A673 (cell line): ENCODE data around the gene INHBB. TPM values are rescaled to one million over a fixed set of nuclear protein-coding genes. Genes with fewer than 3 reads are reported as not detected.

ENCODE experiments used
- BruUV-seq: library from RNA; stranded (reverse); fragments of 400-500 nt; replicated peaks from 2 replicates; lab custom pipeline; 2021; lab: Mats Ljungman, UMichigan
- CTCF ChIA-PET: fragments of 300-600 bp; sonication (Branson Sonifier 250); formaldehyde crosslinking; loops from one replicate; lab custom pipeline; 2022; ENCODE audit warnings: antibody characterized with exemption; lab: Charles Lee
- POLR2A ChIA-PET: fragments of 300-600 bp; sonication (Branson Sonifier 250); formaldehyde crosslinking; loops from one replicate; lab custom pipeline; 2022; ENCODE audit warnings: antibody characterized with exemption; ENCODE audit not compliant: low non-redundant PET; lab: Charles Lee
- DNase-seq: peaks from one replicate; pipeline ENCODE4 v3.0.0-alpha.2; 2015; ENCODE audit warnings: low spot score
- H3K27ac ChIP-seq: fragments of 200-600 bp; sonication (generic); 2 replicates; pipeline ENCODE4 v1.5.1; 2016; ENCODE audit warnings: mixed run types, low read depth, mild to moderate bottlenecking, mixed read lengths, antibody characterized with exemption, low read length; ENCODE audit not compliant: poor library complexity, severe bottlenecking
- H3K27me3 ChIP-seq: fragments of 200-600 bp; sonication (generic); replicated peaks from 2 replicates; pipeline ENCODE4 v1.6.1; 2017; ENCODE audit warnings: mixed run types, low read depth, mild to moderate bottlenecking, mixed read lengths, antibody characterized with exemption, low read length; ENCODE audit not compliant: insufficient read depth, poor library complexity
- H3K36me3 ChIP-seq: fragments of 200-600 bp; sonication (generic); 2 replicates; pipeline ENCODE4 v1.6.1; 2016; ENCODE audit warnings: mixed run types, mild to moderate bottlenecking, mixed read lengths, antibody characterized with exemption, low read length; ENCODE audit not compliant: insufficient read depth, poor library complexity, severe bottlenecking
- H3K4me1 ChIP-seq: fragments of 200-600 bp; sonication (generic); 2 replicates; pipeline ENCODE4 v1.6.1; 2017; ENCODE audit warnings: mixed run types, mild to moderate bottlenecking, mixed read lengths, antibody characterized with exemption, low read length; ENCODE audit not compliant: insufficient read depth, poor library complexity, severe bottlenecking
- H3K4me3 ChIP-seq: fragments of 200-600 bp; sonication (generic); 2 replicates; pipeline ENCODE4 v1.5.1; 2016; ENCODE audit warnings: low read depth, mixed run types, mild to moderate bottlenecking, mixed read lengths, low read length; ENCODE audit not compliant: poor library complexity, severe bottlenecking
- H3K9me3 ChIP-seq: fragments of 200-600 bp; sonication (generic); 2 replicates; pipeline ENCODE4 v1.6.1; 2016; ENCODE audit warnings: mixed run types, low read depth, mild to moderate bottlenecking, mixed read lengths, antibody characterized with exemption, low read length; ENCODE audit not compliant: poor library complexity, severe bottlenecking
- CTCF ChIP-seq: fragments of 300-800, 200-600 bp; sonication (generic); conservative IDR thresholded peaks from 2 replicates; pipeline ENCODE4 v1.5.1; 2017; ENCODE audit warnings: low read depth, mild to moderate bottlenecking, antibody characterized with exemption, low read length, moderate library complexity, mixed read lengths
- EZH2 ChIP-seq: fragments of 200-600 bp; sonication (generic); IDR thresholded peaks from 2 replicates; pipeline ENCODE4 v1.6.1; 2017; ENCODE audit warnings: borderline replicate concordance, low read depth, mild to moderate bottlenecking, mixed read lengths, antibody characterized with exemption, low read length; ENCODE audit not compliant: poor library complexity, severe bottlenecking
- intact Hi-C: fragments of 100-400 bp; cut with micrococcal nuclease; formaldehyde crosslinking; loops from one replicate; pipeline ENCODE4 v1.10.0; 2022; ENCODE audit not compliant: unreplicated experiment
- total RNA-seq: library from RNA; stranded (reverse); gene quantifications from 2 replicates; pipeline ENCODE4 v1.2.3, GENCODE V29; 2021

Gene INHBB
- total RNA-seq, 1 experiment from 2014 or later = 0.09 TPM

- DNase-seq = no peak
- H3K27me3 ChIP-seq = no peaks in the 10 kb centered on the region
- H3K9me3 ChIP-seq = no peaks in the 10 kb centered on the region
- H3K27ac ChIP-seq = no peak overlapping the region
- ChIA-PET POLR2A (interaction anchor here (0.7 kb wide), 1 partner anchor 212 kb away, joined by 5 read pairs; no protein-coding TSS in a partner anchor), CTCF (interaction anchor here (0.5 kb wide), 1 partner anchor 392 kb away, joined by 5 read pairs; no protein-coding TSS in a partner anchor)
- intact Hi-C loops = no loop called here
- no TSS peak for BruUV-seq
- H3K4me1 ChIP-seq = no peaks in the 10 kb centered on the region
- TF ChIP-seq CTCF = no peak
- no peaks in the 10 kb centered on the region for H3K36me3 ChIP-seq
- no peak overlapping the region for H3K4me3 ChIP-seq
Measured at GRCh38 chr2:120323807-120324399, 22.0 kb upstream of the INHBB start.

GRCh38 chr2:120324933-120325332 lies 21.0 kb upstream of the INHBB start:
- Histone ChIP-seq H3K36me3 (no peaks in the 10 kb centered on the region), H3K4me3 (no peak overlapping the region), H3K4me1 (no peaks in the 10 kb centered on the region), H3K9me3 (no peaks in the 10 kb centered on the region), H3K27ac (no peak overlapping the region), H3K27me3 (no peaks in the 10 kb centered on the region)
- no peak for TF ChIP-seq EZH2
- TF ChIP-seq CTCF = no peak
- ChIA-PET CTCF (no interaction called here), POLR2A (interaction anchor here (0.6 to 0.7 kb wide), 2 partner anchors 47 to 213 kb away, joined by 5 to 12 read pairs; no protein-coding TSS in a partner anchor)
- intact Hi-C loops = no loop called here
- no TSS peak for BruUV-seq
- DNase-seq = no peak

GRCh38 chr2:120326066-120326465 lies 19.9 kb upstream of the INHBB start:
- intact Hi-C loops = no loop called here
- H3K27ac ChIP-seq = no peak overlapping the region
- no peaks in the 10 kb centered on the region for H3K9me3 ChIP-seq
- H3K4me3 ChIP-seq = no peak overlapping the region
- CTCF ChIA-PET = no interaction called here
- no peaks in the 10 kb centered on the region for H3K27me3 ChIP-seq
- TF ChIP-seq CTCF (no peak), EZH2 (no peak)
- DNase-seq = no peak
- no TSS peak for BruUV-seq
- H3K4me1 ChIP-seq = no peaks in the 10 kb centered on the region
- POLR2A ChIA-PET = no interaction called here
- no peaks in the 10 kb centered on the region for H3K36me3 ChIP-seq
